ENCODE results near the gene REXO1.
A peak's percentile ranks its signal among the peaks of the same experiment; 100 is the strongest.

REXO1 gene

GRCh38 chr19:1851654-1852580 is 3.6 kb upstream of the REXO1 start:
- ChIA-PET CTCF (no interaction called here), POLR2A (interaction anchor here (0.5 kb wide), 1 partner anchor 23 kb away, joined by 5 read pairs; no protein-coding TSS in a partner anchor)
- peak; percentile 39 for DNase-seq (ENCODE audit: extremely low spot score)
- TF ChIP-seq CTCF (IDR thresholded peaks at IDR 0.05; ENCODE audit: control extremely low read depth, extremely low read depth, low read depth, missing control alignments): no peak

GRCh38 chr19:1850809-1851653 is 2.7 kb upstream of the REXO1 start:
- TF ChIP-seq CTCF (IDR thresholded peaks at IDR 0.05; ENCODE audit: control extremely low read depth, extremely low read depth, low read depth, missing control alignments): peak; percentile 0
- POLR2A ChIA-PET: no interaction called here
- CTCF ChIA-PET: no interaction called here
- DNase-seq (ENCODE audit: extremely low spot score): no peak

GRCh38 chr19:1849886-1850398 is 1.7 kb upstream of the REXO1 start:
- POLR2A ChIA-PET: interaction anchor here (0.6 kb wide), 1 partner anchor 257 kb away, joined by 3 read pairs; no protein-coding TSS in a partner anchor
- TF ChIP-seq CTCF (IDR thresholded peaks at IDR 0.05; ENCODE audit: control extremely low read depth, extremely low read depth, low read depth, missing control alignments): no peak
- DNase-seq (ENCODE audit: extremely low spot score): no peak
- CTCF ChIA-PET: interaction anchor here (0.8 to 2.1 kb wide), 4 partner anchors 8 to 178 kb away, joined by 3 to 18 read pairs (median 10); no protein-coding TSS in a partner anchor

DNA sequence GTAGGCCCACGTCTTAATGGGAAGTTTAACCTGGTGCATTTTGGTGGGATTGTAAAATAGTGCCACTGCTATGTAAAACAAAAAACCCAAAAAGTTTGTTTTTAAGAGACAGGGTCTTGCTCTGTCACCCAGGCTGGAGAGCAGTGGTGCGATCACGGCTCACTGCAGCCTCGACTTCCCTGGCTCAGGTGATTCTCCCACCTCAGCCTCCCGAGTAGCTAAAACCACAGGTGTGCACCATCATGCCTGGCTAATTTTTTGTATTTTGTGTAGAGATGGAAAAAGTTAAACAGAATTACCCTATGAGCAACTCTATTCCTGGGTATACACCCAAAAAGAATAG is 820 bp upstream of the REXO1 start:
- POLR2A ChIA-PET: interaction anchor here (0.6 kb wide), 1 partner anchor 11 kb away, joined by 5 read pairs; no protein-coding TSS in a partner anchor
- CTCF ChIA-PET: interaction anchor here (0.7 to 2.1 kb wide), 7 partner anchors 9 to 412 kb away, joined by 3 to 18 read pairs (median 4); no protein-coding TSS in a partner anchor

GRCh38 chr19:1847684-1848398 is 442 bp downstream of the REXO1 start:
- ChIA-PET CTCF (interaction anchor here (1.1 to 2.4 kb wide), 4 partner anchors 10 to 175 kb away, joined by 3 to 21 read pairs (median 5); no protein-coding TSS in a partner anchor), POLR2A (no interaction called here)
- no peak for DNase-seq (ENCODE audit: extremely low spot score)

More for the DNA sequence above, 820 bp upstream of the REXO1 start:
- DNase-seq (ENCODE audit: extremely low spot score): no peak
- no peak for TF ChIP-seq CTCF (IDR thresholded peaks at IDR 0.05; ENCODE audit: control extremely low read depth, extremely low read depth, low read depth, missing control alignments)

More at GRCh38 chr19:1847684-1848398, 442 bp downstream of the REXO1 start:
- TF ChIP-seq CTCF (IDR thresholded peaks at IDR 0.05; ENCODE audit: control extremely low read depth, extremely low read depth, low read depth, missing control alignments): no peak
